GM04503 (cell line): ENCODE data around the gene WDR48.

Experiments
- DNase-seq: peaks from one replicate; pipeline ENCODE4 v3.0.0-alpha.2; 2012; ENCODE audit warnings: low read depth

Gene WDR48

DNA sequence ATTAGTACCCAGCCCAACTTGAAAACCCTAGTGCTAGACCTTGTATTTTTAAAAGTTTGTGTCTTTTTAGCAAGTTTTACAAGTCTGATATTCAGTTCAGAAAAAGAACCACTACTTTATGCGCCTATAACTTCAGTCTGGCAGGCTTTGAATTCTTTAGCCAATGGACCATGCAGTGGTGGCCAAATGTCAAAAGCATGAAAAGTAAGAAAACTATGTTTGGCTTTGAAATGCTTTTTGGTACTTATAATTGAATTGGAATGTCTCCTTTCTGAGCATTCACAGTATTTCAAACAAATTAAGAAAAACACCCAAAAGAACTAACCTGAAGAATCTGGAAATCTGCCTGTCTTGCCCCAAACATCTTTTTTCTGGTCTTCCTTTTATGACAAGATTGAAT is 12.8 kb downstream of the WDR48 start:
- peak; percentile 52 for DNase-seq

- no peak for DNase-seq
These were observed 13.4 kb downstream of the WDR48 start for GRCh38 chr3:39065197-39065596.

DNA sequence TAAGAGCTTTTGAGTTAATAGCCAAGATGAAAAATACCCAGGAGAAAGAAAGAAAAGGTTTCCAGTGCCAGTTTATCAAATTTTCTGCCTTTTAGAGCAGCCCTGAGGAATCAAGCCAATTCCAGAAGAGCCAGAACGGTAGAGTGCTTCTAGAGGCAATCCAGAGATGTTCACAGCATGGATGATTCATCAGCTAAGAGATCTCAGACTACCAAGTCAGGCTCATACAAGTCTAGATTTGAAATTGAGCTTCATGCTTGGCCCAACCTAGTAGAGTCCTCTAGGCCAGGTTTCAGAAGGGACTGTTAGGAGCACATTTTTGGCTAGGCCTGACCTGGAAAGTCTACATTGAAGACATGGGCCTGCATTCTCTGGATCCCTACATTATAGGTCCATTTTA is 15.5 kb downstream of the WDR48 start:
- DNase-seq, result no peak

- DNase-seq, result no peak
These were observed 16.7 kb downstream of the WDR48 start for GRCh38 chr3:39068556-39068955.

GRCh38 chr3:39075910-39076309 is 24.1 kb downstream of the WDR48 start:
- DNase-seq, result no peak

DNA sequence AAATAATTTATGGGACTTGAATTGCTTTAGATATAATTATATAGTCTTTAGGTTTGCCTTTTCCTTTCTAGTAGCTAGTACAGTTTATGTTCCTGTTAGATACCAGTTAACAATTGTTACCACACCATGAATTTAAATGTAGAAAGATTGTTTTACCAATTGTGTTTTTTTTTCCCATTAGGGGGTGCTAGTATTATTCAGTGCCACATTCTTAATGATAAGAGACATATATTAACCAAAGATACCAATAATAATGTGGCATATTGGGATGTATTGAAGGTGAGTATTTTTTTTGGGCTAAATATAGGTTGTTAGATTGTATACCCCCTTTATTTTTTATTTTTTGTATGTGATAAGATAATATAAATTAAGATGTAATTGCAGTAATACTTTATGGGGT is 27.7 kb downstream of the WDR48 start:
- no peak for DNase-seq

- no peak for DNase-seq
These were observed 28.2 kb downstream of the WDR48 start for GRCh38 chr3:39080026-39080425.

GRCh38 chr3:39082666-39083313 is 31.0 kb downstream of the WDR48 start:
- DNase-seq, result no peak

GRCh38 chr3:39086144-39086543 is 34.3 kb downstream of the WDR48 start:
- no peak for DNase-seq

GRCh38 chr3:39088456-39088855 is 36.6 kb downstream of the WDR48 start:
- no peak for DNase-seq

DNA sequence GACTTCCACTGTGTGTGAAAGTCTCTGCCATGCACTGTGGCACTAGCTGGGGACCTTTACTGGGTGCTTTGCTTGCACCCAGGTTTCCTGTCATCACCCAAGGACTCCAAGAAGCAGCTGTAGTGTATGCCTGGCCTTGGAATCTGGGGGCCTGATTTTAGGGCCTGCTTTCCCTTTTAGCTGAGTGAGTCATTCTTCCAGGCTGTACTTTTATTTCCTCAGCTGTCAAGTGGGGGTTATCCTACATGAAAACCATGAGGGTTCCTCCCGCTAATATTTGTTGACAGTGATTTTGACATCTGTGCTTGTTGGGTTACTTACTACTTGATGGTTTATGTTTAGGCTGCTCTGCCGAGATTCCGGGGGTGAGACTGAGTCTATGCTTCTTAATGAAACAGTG is 37.1 kb downstream of the WDR48 start:
- no peak for DNase-seq

DNA sequence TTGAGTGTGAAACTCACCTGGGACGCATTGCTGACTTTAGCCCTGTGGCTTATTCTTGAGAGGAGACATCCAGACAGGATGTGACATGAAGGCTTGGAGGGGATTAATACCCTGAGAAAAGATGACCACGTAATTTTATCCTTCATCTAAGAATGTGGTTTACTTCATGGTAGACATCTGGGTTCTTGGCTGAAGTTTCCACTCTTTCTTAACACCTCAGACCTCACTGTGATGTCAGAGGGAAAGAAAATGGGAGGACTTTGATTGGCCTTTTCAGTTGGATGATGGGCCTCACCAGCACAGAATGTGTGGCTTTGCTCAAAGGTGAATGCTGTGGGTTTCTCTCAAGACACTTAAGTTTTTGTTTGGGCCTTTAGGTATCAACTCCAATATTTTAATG is 39.1 kb downstream of the WDR48 start:
- DNase-seq, result no peak

DNA sequence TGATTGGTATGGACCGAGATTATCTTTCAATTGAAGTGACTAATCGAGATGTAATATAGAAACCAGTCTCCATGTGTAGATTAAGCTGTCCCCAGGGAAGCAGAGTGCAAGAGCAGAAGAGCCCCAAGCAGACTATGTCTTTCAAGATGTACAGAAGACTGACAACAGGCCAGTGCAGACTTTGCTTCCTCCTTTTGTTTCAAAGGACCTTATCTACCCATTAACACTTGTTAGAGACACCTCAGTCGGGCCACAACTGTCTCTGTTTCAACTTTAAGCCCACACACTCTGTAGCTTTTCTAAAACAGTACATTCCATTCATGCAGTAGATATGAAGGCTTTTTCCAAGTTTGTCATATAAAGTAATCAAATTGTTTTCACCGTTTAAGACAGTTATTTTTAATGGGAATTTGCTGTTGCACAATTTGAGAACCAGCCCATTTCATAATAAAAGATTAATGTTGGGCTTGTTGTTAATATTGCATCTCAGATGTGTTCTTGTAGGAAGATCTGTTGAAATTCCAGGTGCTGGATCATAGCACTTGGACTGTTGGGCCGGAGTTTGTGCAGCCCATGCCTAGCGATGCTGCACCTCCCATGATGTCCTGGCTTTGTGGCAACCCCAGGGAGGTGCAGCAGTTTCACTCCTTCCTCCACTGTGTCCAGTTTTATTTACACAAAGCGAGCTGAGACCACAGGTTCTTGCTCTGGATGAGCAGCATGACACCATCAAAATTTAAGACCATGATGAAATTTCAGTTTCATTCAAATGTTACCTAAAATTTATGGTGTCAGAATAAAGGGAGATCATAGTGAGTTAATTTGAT is 43.2 kb downstream of the WDR48 start:
- DNase-seq, result no peak

GRCh38 chr3:39095778-39096177 is 44.0 kb downstream of the WDR48 start:
- no peak for DNase-seq

- DNase-seq, result no peak
These were observed 45.0 kb downstream of the WDR48 start for GRCh38 chr3:39096775-39097174.

- DNase-seq, result no peak
These were observed 46.1 kb downstream of the WDR48 start for GRCh38 chr3:39097716-39098472.

DNA sequence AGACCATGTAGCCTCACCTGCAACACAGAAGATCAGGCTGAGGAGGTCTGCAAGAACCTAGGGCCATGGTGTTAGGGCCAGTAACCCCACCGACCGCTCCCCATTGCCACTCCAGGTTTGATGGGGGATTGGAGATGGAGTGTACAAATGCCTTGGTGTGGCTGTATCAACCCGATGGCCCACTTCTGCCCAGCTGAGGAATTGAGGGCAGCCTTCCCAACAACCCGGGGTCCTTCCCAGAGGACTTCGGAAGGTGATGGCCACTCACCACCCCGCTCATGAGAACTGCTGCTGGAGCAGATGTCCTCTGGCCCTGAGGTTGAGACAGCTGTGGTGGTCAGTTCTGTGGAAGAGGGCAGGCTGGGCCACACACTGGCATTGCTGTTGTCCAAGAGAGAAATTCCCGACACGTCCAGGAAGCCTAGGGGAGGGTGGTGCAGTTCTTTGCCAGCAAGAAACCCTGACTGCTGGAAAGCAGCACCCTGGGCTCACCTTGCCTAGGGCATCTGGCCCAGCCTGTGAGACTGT is 46.7 kb downstream of the WDR48 start:
- no peak for DNase-seq

DNA sequence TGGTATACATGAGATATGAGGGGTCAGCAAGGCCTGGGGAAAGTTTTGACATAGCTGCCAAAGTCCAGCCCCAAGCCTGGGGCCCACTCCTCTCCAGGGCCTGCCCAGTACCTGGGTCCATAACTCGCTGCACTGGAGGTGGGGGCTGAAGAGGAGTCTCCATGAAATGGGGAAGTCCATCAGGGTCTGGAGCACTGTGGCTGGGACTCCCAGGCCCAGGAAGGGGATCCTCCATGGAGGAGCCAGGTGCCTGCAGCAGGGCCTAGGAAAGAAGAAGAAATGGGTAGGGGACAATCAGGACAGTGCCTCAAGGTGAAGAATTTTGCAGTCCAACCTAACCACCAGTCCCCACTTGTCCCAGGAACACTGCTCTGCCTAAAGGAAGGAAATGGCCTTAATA is 47.4 kb downstream of the WDR48 start:
- no peak for DNase-seq

DNA sequence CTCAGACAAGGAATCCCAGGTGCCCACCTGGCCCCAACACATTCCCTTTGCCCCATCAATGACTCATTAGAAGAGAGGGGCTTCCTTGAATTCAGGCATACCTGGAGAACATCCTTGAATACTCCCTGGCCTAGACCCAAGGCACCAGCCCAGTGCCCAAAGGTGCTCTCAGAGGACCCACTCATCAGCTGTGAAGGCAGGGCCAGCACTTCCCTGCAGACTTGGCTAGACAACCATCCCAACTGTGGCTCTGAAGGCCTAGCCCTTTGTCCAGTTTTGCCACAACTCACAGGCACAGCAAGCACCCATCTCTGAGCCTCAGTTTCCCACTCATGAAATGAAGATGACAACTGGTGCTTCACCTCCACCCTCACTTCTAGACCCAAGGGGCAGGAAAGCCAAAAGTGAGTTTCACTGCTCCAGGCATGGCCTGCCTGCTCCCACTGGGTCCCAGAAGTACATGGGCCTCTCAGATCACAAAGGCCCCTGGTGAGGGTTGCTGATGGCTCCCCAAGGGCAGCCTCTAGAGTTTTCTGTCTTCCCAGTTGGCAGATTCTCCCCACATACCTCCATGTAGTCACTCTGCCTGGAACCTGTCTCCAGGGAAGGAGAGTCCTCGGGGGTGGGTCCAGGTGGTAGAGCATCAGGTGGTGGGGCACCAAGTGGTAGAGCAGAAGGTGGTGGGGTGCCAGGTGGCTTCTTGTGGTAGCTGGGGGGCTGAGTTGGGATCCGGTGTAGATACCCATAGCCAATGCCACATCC is 48.1 kb downstream of the WDR48 start:
- DNase-seq, result no peak

DNA sequence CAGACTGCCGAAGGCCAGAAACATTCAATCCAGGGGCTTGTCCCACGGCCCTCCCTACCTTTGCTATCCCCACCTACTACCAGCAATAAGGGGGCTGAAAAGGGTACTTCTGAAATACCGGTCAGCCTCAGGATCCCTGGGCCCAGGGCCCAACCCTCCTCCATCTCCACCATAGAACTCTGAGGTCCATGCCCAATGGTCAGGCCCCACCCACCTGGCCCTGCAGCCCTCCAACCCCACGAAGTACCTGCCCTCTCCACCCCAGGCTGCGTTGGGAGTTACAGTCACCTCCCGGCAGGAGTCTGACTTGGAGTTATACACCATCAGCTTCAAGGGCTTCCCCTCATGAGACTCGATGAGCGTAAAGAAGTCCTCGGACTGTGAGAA is 48.7 kb downstream of the WDR48 start:
- DNase-seq, result no peak

- DNase-seq, result no peak
These were observed 49.3 kb downstream of the WDR48 start for GRCh38 chr3:39101022-39101689.
